GM12801 (cell line): ENCODE data around the gene NFASC.

Experiments
- TF ChIP-seq, protein P1 (sequence below): IDR thresholded peaks from one replicate; pipeline ENCODE4 v1.5.1; 2011; ENCODE audit warnings: control low read depth; ENCODE audit not compliant: insufficient read length; ENCODE audit errors: extremely low read depth

Gene NFASC

DNA sequence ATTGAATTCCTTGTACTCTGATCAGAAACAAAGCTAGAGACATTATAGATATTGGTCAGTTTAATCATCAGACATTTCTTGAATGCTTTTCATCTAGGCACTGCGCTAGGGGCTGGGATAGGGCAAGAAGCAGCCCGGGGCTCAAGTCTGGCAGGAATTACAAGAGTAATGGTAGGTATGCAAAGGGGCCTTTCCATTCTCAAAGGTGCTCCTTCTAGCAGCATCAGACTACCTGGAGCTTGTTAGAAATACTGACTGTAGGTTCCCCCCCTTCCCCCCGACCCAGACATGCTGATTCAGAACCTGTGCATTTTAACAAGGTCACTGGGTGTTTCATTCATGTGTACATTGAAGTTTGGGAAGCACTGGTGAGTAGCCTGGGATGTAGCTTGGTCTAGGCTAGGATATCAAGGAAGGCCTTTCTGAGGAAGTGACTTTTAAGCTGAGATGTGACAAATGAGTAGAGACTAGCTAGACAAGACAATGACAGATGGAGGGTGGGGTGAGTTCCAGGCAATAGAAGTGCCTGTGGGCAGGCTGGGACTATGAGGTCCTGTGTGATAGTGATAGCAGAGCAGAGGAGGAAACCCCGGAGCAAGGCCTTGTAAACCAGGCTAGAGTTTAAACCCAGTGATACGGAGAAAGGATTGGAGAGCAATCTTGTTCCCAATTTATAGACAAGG lies 26.3 kb downstream of the NFASC start:
- TF ChIP-seq, protein P1, sequence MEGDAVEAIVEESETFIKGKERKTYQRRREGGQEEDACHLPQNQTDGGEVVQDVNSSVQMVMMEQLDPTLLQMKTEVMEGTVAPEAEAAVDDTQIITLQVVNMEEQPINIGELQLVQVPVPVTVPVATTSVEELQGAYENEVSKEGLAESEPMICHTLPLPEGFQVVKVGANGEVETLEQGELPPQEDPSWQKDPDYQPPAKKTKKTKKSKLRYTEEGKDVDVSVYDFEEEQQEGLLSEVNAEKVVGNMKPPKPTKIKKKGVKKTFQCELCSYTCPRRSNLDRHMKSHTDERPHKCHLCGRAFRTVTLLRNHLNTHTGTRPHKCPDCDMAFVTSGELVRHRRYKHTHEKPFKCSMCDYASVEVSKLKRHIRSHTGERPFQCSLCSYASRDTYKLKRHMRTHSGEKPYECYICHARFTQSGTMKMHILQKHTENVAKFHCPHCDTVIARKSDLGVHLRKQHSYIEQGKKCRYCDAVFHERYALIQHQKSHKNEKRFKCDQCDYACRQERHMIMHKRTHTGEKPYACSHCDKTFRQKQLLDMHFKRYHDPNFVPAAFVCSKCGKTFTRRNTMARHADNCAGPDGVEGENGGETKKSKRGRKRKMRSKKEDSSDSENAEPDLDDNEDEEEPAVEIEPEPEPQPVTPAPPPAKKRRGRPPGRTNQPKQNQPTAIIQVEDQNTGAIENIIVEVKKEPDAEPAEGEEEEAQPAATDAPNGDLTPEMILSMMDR, result no peak

DNA sequence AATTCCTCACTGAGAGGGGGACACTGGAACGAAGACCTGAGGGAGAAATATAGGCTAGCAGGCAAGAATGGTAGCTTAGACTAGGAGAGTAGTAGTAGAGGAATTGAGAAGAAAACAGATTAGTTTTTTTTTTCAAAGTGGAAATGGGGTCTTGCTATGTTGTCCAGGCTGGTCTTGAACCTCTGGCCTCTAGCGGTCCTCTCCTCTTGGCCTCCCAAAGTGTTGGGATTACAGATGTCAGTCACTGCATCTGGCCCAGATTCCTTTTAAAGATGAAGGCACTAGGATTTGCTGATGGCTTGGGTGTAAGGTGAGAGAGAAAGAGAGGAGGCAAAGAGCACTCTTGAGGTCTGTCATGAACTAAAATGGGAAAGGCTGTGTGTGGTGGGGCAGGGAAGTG lies 30.1 kb downstream of the NFASC start:
- TF ChIP-seq, protein P1, result no peak

DNA sequence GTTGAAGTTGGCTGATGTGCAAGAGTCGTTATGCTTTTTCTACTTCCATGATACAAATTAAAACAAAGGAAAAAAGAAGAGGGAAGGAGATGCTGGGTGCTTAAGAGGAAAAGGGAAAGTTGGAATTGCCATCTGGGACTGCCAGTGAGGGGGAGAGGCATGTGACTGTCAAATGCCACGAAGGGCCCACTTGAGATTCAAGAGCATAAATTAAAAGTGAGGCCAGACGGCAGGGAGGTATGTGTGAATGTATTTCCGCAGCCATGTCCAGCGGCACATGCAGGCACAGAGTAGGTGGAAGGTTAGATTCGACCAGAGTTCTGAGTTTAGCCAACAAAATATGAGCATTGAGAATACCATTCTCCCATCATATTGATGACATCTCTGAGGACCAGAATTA lies 32.0 kb downstream of the NFASC start:
- TF ChIP-seq, protein P1, result no peak

DNA sequence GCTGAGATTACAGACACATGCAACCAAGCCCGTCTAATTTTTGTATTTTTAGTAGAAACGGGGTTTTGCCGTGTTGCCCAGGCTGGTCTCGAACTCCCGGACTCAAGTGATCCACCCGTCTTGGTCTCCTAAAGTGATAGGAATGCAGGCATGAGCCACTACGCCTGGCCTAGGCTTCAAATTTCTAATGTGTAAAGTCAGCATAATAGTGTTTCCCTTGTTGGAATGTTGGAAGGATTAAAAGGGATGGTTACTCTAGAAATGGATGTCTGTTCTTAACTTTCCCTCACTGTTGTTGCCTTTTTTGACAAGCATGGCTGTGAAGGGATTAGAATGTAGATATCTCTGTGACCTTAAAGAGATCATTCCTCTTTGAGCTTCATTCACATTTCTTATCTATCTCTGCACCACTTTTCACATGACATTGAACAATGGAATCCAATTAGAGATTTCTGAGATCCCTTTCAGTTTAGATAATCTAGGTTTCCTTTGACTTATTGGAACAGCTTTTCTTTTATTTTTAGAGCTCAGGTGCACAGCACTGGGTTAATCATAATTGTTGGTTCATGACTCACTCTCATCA lies 33.7 kb downstream of the NFASC start:
- TF ChIP-seq, protein P1, result no peak

DNA sequence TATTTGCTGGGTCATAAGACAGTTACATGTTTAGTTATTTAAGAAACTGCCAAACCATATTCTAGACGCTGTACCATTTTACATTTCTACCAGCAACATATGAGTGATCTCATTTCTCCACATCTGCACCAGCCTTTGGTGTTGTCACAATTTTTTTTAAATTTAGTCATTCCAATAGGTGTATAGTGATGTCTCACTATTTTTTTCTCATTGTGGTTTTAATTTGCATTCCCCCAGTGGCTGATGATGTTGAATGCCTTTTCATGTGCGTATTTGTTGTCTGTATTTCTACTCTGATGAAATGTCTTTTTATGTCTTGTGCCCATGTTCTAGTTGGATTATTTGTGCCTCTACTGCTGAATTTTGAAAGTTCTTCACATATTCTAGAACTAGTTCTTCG lies 38.4 kb downstream of the NFASC start:
- TF ChIP-seq, protein P1, result no peak

DNA sequence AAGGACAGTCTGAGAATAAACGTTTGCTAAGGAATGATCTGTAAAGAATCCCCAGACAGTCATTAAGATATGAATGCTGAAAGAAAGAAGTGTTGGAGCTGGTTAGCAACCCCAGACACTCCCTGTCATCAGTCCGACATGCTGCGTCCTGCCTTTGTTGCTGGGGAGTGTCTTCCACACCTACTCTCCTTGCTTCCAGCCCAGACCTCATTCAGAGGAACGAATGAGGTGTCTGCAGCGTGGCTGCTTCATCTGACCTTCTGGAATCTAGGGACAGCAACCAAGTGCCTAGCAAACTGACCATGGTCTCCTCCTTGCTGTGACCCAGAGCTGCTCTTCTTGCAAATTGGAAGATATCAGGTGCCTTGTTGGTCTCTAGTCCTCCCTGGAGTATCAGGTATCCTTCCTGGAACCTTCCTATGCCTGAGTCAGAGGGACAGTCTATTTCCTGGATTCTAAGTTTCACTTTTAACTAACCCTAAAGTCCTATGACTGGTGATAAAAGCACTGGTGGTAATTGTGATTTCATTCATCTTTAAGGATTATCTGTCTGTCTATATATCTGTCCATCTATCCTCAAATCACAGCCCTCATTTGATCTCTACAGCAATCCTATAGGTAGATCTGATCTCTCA lies 45.3 kb downstream of the NFASC start:
- TF ChIP-seq, protein P1, result no peak

DNA sequence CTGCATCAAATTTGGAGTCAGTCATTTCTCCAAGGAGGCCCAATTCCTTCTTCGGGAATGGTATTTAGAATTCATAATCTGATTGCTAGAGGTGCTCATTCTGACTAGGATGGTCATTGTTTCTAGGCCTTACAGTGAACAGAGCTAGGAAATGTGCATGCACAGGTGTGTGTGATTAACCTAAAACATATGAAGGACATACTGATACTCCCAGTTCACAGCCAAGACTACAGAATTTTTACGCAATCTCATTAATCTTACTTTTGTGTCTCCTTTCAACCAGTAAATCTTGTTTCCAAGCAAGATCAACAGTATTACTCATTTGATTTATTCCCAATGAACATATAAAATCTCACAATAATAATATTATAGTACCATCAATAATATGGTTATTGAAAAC lies 47.1 kb downstream of the NFASC start:
- TF ChIP-seq, protein P1, result no peak
